Smooth muscle cell (in vitro differentiated cells): ENCODE measurements around the gene PSTPIP1. TPM values are rescaled to one million over a fixed set of nuclear protein-coding genes. Genes with fewer than 3 reads are reported as not detected.

ENCODE experiments used
- DNase-seq: peaks from one replicate; lab custom pipeline; 2025; ENCODE audit not compliant: unreplicated experiment; lab: John Stamatoyannopoulos, UW
- H2AFZ ChIP-seq: fragments of 200-600 bp; sonication (generic); 2 replicates; pipeline ENCODE4 v1.6.0; 2016; ENCODE audit warnings: antibody characterized with exemption, low read depth, mild to moderate bottlenecking
- H3F3A ChIP-seq: fragments of 200-600 bp; sonication (generic); 2 replicates; pipeline ENCODE4 v1.6.0; 2017; ENCODE audit warnings: antibody characterized with exemption, low read depth
- H3K27ac ChIP-seq: fragments of 200-600 bp; sonication (generic); 2 replicates; pipeline ENCODE4 v1.5.1; 2016; ENCODE audit warnings: low read depth, mild to moderate bottlenecking
- H3K27me3 ChIP-seq: fragments of 200-600 bp; sonication (generic); 2 replicates; pipeline ENCODE4 v1.6.1; 2016; ENCODE audit warnings: low read depth, mild to moderate bottlenecking
- H3K36me3 ChIP-seq: fragments of 200-600 bp; sonication (generic); 2 replicates; pipeline ENCODE4 v1.5.1; 2016; ENCODE audit warnings: low read depth
- H3K4me1 ChIP-seq: fragments of 200-600 bp; sonication (generic); 2 replicates; pipeline ENCODE4 v1.5.1; 2016; ENCODE audit warnings: low read depth
- H3K4me2 ChIP-seq: fragments of 200-600 bp; sonication (generic); 2 replicates; pipeline ENCODE4 v1.6.0; 2016; ENCODE audit warnings: mild to moderate bottlenecking
- H3K4me3 ChIP-seq: fragments of 200-600 bp; sonication (generic); 2 replicates; pipeline ENCODE4 v1.5.1; 2016; ENCODE audit warnings: mild to moderate bottlenecking
- H3K79me2 ChIP-seq: fragments of 200-600 bp; sonication (generic); 2 replicates; pipeline ENCODE4 v1.6.0; 2016; ENCODE audit warnings: low read depth, mild to moderate bottlenecking
- H3K9ac ChIP-seq: fragments of 200-600 bp; sonication (generic); 2 replicates; pipeline ENCODE4 v1.6.0; 2016; ENCODE audit warnings: low read depth
- H3K9me3 ChIP-seq: fragments of 200-600 bp; sonication (generic); replicated peaks from 2 replicates; pipeline ENCODE4 v1.5.1; 2016; ENCODE audit warnings: low read depth
- H4K20me1 ChIP-seq: fragments of 200-600 bp; sonication (generic); 2 replicates; pipeline ENCODE4 v1.6.0; 2016; ENCODE audit warnings: low read depth
- CTCF ChIP-seq: fragments of 200-600 bp; sonication (generic); IDR thresholded peaks from 2 replicates; pipeline ENCODE4 v1.5.1; 2017; ENCODE audit warnings: borderline replicate concordance, mild to moderate bottlenecking, antibody characterized with exemption; ENCODE audit not compliant: insufficient read depth, poor library complexity, severe bottlenecking
- WGBS: methylation state at CpG from one replicate; pipeline ENCODE4 v1.1.7; 2016; ENCODE audit warnings: low lambda C conversion rate; 5-methylcytosine and 5-hydroxymethylcytosine counted together
- polyA plus RNA-seq: library from polyadenylated mRNA; unstranded; fragments of >200 nt; fragmentation: Nextera tagmentation; extraction: Ambion mirVana; gene quantifications from 2 replicates; pipeline ENCODE4 v1.2.1, GENCODE V29; 2016
- total RNA-seq: library from RNA; depleted of rRNA; stranded (reverse); fragments of >200 nt; gene quantifications from 2 replicates; pipeline ENCODE4 v1.2.3, GENCODE V29; 2014

Gene PSTPIP1
- total and polyA plus RNA-seq, 2 experiments from 2014 or later, result 0.38 TPM; not detected in 1

GRCh38 chr15:76972389-76973361, 22.3 kb upstream of the PSTPIP1 start:
- TF ChIP-seq CTCF, result no peak
- peaks cover 5% of the 10 kb centered on the region for H3K4me1 ChIP-seq
- peak overlapping the region; percentile 37 for H3K27ac ChIP-seq
- H3K36me3 ChIP-seq, result no peaks in the 10 kb centered on the region
- no peaks in the 10 kb centered on the region for H3K9me3 ChIP-seq
- H3K4me3 ChIP-seq, result no peak overlapping the region
- WGBS, result 54% methylated on average over 21 of the region's 21 CpGs
- H3K9ac ChIP-seq, result no peak overlapping the region
- H3F3A ChIP-seq, result no peaks in the 10 kb centered on the region
- peak overlapping the region; percentile 7 for H2AFZ ChIP-seq
- no peaks in the 10 kb centered on the region for H4K20me1 ChIP-seq
- peak overlapping the region; percentile 51 for H3K4me2 ChIP-seq
- DNase-seq, result no peak
- no peaks in the 10 kb centered on the region for H3K27me3 ChIP-seq
- no peaks in the 10 kb centered on the region for H3K79me2 ChIP-seq

GRCh38 chr15:76973362-76973743, 21.6 kb upstream of the PSTPIP1 start:
- Histone ChIP-seq H3K4me2 (no peak overlapping the region), H4K20me1 (no peaks in the 10 kb centered on the region), H3K27ac (no peak overlapping the region), H3K9ac (no peak overlapping the region), H3K27me3 (no peaks in the 10 kb centered on the region), H3K36me3 (no peaks in the 10 kb centered on the region), H2AFZ (no peak overlapping the region), H3K4me1 (peaks cover 5% of the 10 kb centered on the region), H3K4me3 (no peak overlapping the region), H3F3A (no peaks in the 10 kb centered on the region), H3K79me2 (no peaks in the 10 kb centered on the region), H3K9me3 (no peaks in the 10 kb centered on the region)
- WGBS, result 13% methylated on average over 4 of the region's 4 CpGs
- peak; percentile 44 for TF ChIP-seq CTCF
- DNase-seq, result no peak

- TF ChIP-seq CTCF, result no peak
- WGBS, result 97% methylated on average over 2 of the region's 2 CpGs
- DNase-seq, result no peak
Measured at GRCh38 chr15:76973906-76974305, 21.0 kb upstream of the PSTPIP1 start.

More at GRCh38 chr15:76973906-76974305, 21.0 kb upstream of the PSTPIP1 start:
- Histone ChIP-seq H4K20me1 (no peaks in the 10 kb centered on the region), H3K27ac (no peak overlapping the region), H3K36me3 (no peaks in the 10 kb centered on the region), H3K4me1 (peaks cover 5% of the 10 kb centered on the region), H3K9ac (no peak overlapping the region), H2AFZ (no peak overlapping the region), H3K27me3 (no peaks in the 10 kb centered on the region), H3K9me3 (no peaks in the 10 kb centered on the region), H3K4me3 (no peak overlapping the region), H3F3A (no peaks in the 10 kb centered on the region), H3K79me2 (no peaks in the 10 kb centered on the region), H3K4me2 (no peak overlapping the region)
